HCT116 (cell line): ENCODE data around the gene PAX6. TPM values are rescaled to one million over a fixed set of nuclear protein-coding genes. Genes with fewer than 3 reads are reported as not detected.

Experiments
- ATAC-seq: fragments of 200-7000 bp; cut with Tn5 transposase; 2 replicates; pipeline ENCODE4 v1.9.1; 2020; ENCODE audit warnings: mild to moderate bottlenecking, moderate library complexity
- BruUV-seq: library from RNA; stranded (reverse); fragments of 400-500 nt; replicated peaks from 2 replicates; lab custom pipeline; 2021; lab: Mats Ljungman, UMichigan
- CTCF ChIA-PET: fragments of 300-600 bp; sonication (Branson Sonifier 250); formaldehyde crosslinking; loops from one replicate; lab custom pipeline; 2021; ENCODE audit warnings: antibody characterized with exemption; lab: Charles Lee
- POLR2A ChIA-PET: fragments of 300-600, 350-600 bp; sonication (Branson Sonifier 250); formaldehyde crosslinking; loops from one replicate; lab custom pipeline; 2021; ENCODE audit warnings: antibody characterized with exemption; lab: Charles Lee
- RAD21 ChIA-PET, 2 experiments: fragments of 300-600 bp; sonication (Branson Sonifier 250); formaldehyde crosslinking; loops; one replicate each; lab custom pipeline; 2023; ENCODE audit warnings: low total read pairs in 2 of 2; ENCODE audit not compliant: uncharacterized antibody in 2 of 2, unreplicated experiment in 2 of 2, low non-redundant PET in 1 of 2; lab: Charles Lee
- DNase-seq: peaks from one replicate; pipeline ENCODE4 v3.0.0-alpha.2; 2010; ENCODE audit warnings: low read depth, low spot score
- H2AFZ ChIP-seq: fragments of 200-600 bp; shearing (Covaris generic), sonication (generic); 2 replicates; pipeline ENCODE4 v1.6.1; 2017; ENCODE audit warnings: low read depth, mixed run types, mixed read lengths, antibody characterized with exemption, low read length; ENCODE audit not compliant: poor library complexity, severe bottlenecking
- H3K27ac ChIP-seq: 2 replicates; pipeline ENCODE4 v1.5.1; 2012; ENCODE audit warnings: low read depth, low read length
- H3K27me3 ChIP-seq: fragments of 200-600 bp; sonication (generic); 2 replicates; pipeline ENCODE4 v1.6.1; 2016; ENCODE audit warnings: mixed run types, low read length, mixed read lengths; ENCODE audit not compliant: insufficient read depth
- H3K36me3 ChIP-seq, 2 experiments: fragments of 200-500 bp in 1 of 2; fragments of 200-600 bp in 1 of 2; sonication (Bioruptor generic) in 1 of 2; sonication (generic) in 1 of 2; 2 replicates each; pipeline versions ENCODE4 v1.5.1 to v1.6.1; 2014 to 2016; ENCODE audit warnings: low read length in 2 of 2, inconsistent platforms in 1 of 2, mixed read lengths in 1 of 2, mixed run types in 1 of 2; ENCODE audit not compliant: insufficient read depth in 2 of 2, control insufficient read depth in 1 of 2
- H3K4me1 ChIP-seq, 2 experiments: fragments of 200-600 bp in 1 of 2; sonication (generic) in 1 of 2; 2 replicates each; pipeline versions ENCODE4 v1.5.1 to v1.6.1; 2012 to 2017; ENCODE audit warnings: low read length in 2 of 2, inconsistent platforms in 1 of 2, mild to moderate bottlenecking in 1 of 2, mixed read lengths in 1 of 2, mixed run types in 1 of 2, moderate library complexity in 1 of 2; ENCODE audit not compliant: insufficient read depth in 2 of 2, control insufficient read depth in 1 of 2
- H3K4me2 ChIP-seq: fragments of 200-600 bp; sonication (generic); 2 replicates; pipeline ENCODE4 v1.6.1; 2017; ENCODE audit warnings: mixed run types, low read length, mixed read lengths
- H3K4me3 ChIP-seq, 2 experiments: fragments of 200-600 bp in 1 of 2; sonication (generic) in 1 of 2; replicated peaks in 1 of 2; 2 replicates each; pipeline ENCODE4 v1.5.1; 2011 to 2016; ENCODE audit warnings: low read length in 2 of 2, control low read depth in 1 of 2, low read depth in 1 of 2, mild to moderate bottlenecking in 1 of 2, mixed read lengths in 1 of 2, mixed run types in 1 of 2
- H3K79me2 ChIP-seq: fragments of 200-600 bp; sonication (generic); 2 replicates; pipeline ENCODE4 v1.6.1; 2017; ENCODE audit warnings: mild to moderate bottlenecking, mixed run types, low read length, moderate library complexity, mixed read lengths; ENCODE audit not compliant: insufficient read depth
- H3K9ac ChIP-seq: fragments of 200-600 bp; sonication (generic); 2 replicates; pipeline ENCODE4 v1.6.1; 2016; ENCODE audit warnings: low read length, mixed read lengths
- H3K9me2 ChIP-seq: fragments of 200-600 bp; sonication (generic), shearing (Covaris generic); 2 replicates; pipeline ENCODE4 v1.6.1; 2017; ENCODE audit warnings: mixed run types, mild to moderate bottlenecking, moderate library complexity; ENCODE audit not compliant: insufficient read depth
- H3K9me3 ChIP-seq, 2 experiments: fragments of 200-500 bp in 1 of 2; fragments of 200-600 bp in 1 of 2; sonication (Bioruptor generic) in 1 of 2; sonication (generic) in 1 of 2; 2 replicates each; pipeline ENCODE4 v1.6.1; 2014 to 2017; ENCODE audit warnings: low read length in 2 of 2, mixed read lengths in 2 of 2, inconsistent platforms in 1 of 2, low read depth in 1 of 2, mild to moderate bottlenecking in 1 of 2, mixed run types in 1 of 2, moderate library complexity in 1 of 2; ENCODE audit not compliant: control insufficient read depth in 1 of 2, insufficient read depth in 1 of 2
- H4K20me1 ChIP-seq: fragments of 200-600 bp; sonication (generic), shearing (Covaris generic); 2 replicates; pipeline ENCODE4 v1.6.1; 2017; ENCODE audit warnings: mixed run types, mild to moderate bottlenecking, moderate library complexity; ENCODE audit not compliant: insufficient read depth
- CBX3 ChIP-seq: IDR thresholded peaks from 2 replicates; pipeline ENCODE4 v1.6.1; 2012; ENCODE audit warnings: low read depth
- EGR1 ChIP-seq: IDR thresholded peaks from 2 replicates; pipeline ENCODE4 v1.6.1; 2012; ENCODE audit warnings: low read depth
- ELF1 ChIP-seq: IDR thresholded peaks from 2 replicates; pipeline ENCODE4 v1.6.1; 2012; ENCODE audit warnings: low read depth, borderline replicate concordance
- EZH2 ChIP-seq: fragments of 200-600 bp; sonication (generic); IDR thresholded peaks from 2 replicates; pipeline ENCODE4 v1.6.1; 2017; ENCODE audit warnings: antibody characterized with exemption, mixed run types
- JUND ChIP-seq: IDR thresholded peaks from 2 replicates; pipeline ENCODE4 v1.6.1; 2012
- POLR2A ChIP-seq: IDR thresholded peaks from 2 replicates; pipeline ENCODE4 v1.7.0; 2011; ENCODE audit warnings: borderline replicate concordance; ENCODE audit not compliant: insufficient read depth, insufficient read length; ENCODE audit errors: extremely low read depth
- POLR2AphosphoS5 ChIP-seq: IDR thresholded peaks from 2 replicates; pipeline ENCODE4 v1.6.1; 2011; ENCODE audit warnings: mild to moderate bottlenecking, low read depth, low read length, moderate library complexity
- RAD21 ChIP-seq: IDR thresholded peaks from 2 replicates; pipeline ENCODE4 v1.6.1; 2012; ENCODE audit warnings: low read depth, mild to moderate bottlenecking
- SIN3A ChIP-seq: IDR thresholded peaks from 2 replicates; pipeline ENCODE4 v1.6.1; 2012; ENCODE audit warnings: low read depth
- SP1 ChIP-seq: IDR thresholded peaks from 2 replicates; pipeline ENCODE4 v1.6.1; 2012; ENCODE audit warnings: low read depth
- SRF ChIP-seq: IDR thresholded peaks from 2 replicates; pipeline ENCODE4 v1.6.1; 2012; ENCODE audit warnings: low read depth
- TCF7L2 ChIP-seq: IDR thresholded peaks from 2 replicates; pipeline ENCODE4 v1.7.0; 2011; ENCODE audit warnings: borderline replicate concordance, inconsistent platforms; ENCODE audit not compliant: insufficient read depth, insufficient read length; ENCODE audit errors: extremely low read depth
- YY1 ChIP-seq: IDR thresholded peaks from 2 replicates; pipeline ENCODE4 v1.6.1; 2011; ENCODE audit warnings: low read length, low read depth, moderate library complexity, mild to moderate bottlenecking; ENCODE audit not compliant: insufficient replicate concordance; ENCODE audit errors: extremely low read depth
- ZNF274 ChIP-seq: fragments of 200-500 bp; sonication (Bioruptor generic); IDR thresholded peaks from 2 replicates; pipeline ENCODE4 v1.6.1; 2014; ENCODE audit warnings: mild to moderate bottlenecking, low read depth, low read length, inconsistent platforms
- intact Hi-C: fragments of 100-400 bp; cut with micrococcal nuclease; formaldehyde crosslinking; loops from 2 replicates; pipeline ENCODE4 v1.10.0; 2022
- total RNA-seq: library from RNA; stranded (reverse); gene quantifications from one replicate; pipeline ENCODE4 v1.2.1, GENCODE V29; 2021; ENCODE audit not compliant: unreplicated experiment
- TF ChIP-seq, protein P1 (sequence below), 3 experiments: fragments of 200-600 bp in 1 of 3; sonication (generic) in 1 of 3; IDR thresholded peaks in 2 of 3; conservative IDR thresholded peaks in 1 of 3; 2 replicates each; pipeline ENCODE4 v1.5.1; 2012 to 2017; ENCODE audit warnings: low read depth in 2 of 3, low read length in 2 of 3, antibody characterized with exemption in 1 of 3, borderline replicate concordance in 1 of 3, control low read depth in 1 of 3, mild to moderate bottlenecking in 1 of 3, mixed read lengths in 1 of 3, mixed run types in 1 of 3, moderate library complexity in 1 of 3; ENCODE audit not compliant: insufficient read depth in 1 of 3
- TF ChIP-seq, protein P2 (sequence below): IDR thresholded peaks from 2 replicates; pipeline ENCODE4 v1.6.1; 2012; ENCODE audit warnings: low read depth

The PAX6 gene
- total RNA-seq, 1 experiment from 2014 or later, result 5.3 TPM

DNA sequence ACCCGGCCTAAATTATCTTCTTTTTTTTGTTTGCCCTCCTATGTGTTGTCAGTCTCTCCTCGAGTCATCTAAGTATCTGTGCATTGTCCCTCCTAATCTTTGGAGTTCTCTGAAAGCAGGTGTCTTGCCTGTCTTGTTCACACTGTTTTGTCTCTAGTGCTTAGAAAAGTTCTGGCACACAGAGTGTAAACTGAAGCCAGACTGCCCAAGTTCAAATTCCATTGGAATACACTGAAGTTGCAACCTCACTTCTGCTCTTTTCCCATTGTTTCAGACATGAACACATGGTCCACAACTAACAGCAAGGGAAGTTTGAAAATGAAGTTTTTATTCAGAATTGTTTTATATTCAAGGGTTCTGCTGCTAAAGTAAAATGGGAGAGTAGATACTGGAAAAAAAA, 38.7 kb downstream of the PAX6 start:
- Histone ChIP-seq H2AFZ (no peak overlapping the region), H3K4me1 (no peaks in the 10 kb centered on the region), H3K4me2 (no peak overlapping the region), H3K9ac (no peak overlapping the region), H3K4me3 (no peak overlapping the region), H3K79me2 (no peaks in the 10 kb centered on the region), H3K36me3 (no peaks in the 10 kb centered on the region), H3K9me2 (no peaks in the 10 kb centered on the region), H4K20me1 (no peaks in the 10 kb centered on the region), H3K27ac (no peak overlapping the region), H3K9me3 (no peaks in the 10 kb centered on the region), H3K27me3 (no peaks in the 10 kb centered on the region)
- ATAC-seq (no peak), DNase-seq (no peak)
- TF ChIP-seq ZNF274 (no peak), TCF7L2 (no peak), RAD21 (no peak), POLR2A (no peak), ELF1 (no peak), SIN3A (no peak), JUND (no peak), YY1 (no peak), EGR1 (no peak), EZH2 (no peak), SP1 (no peak), SRF (no peak), POLR2AphosphoS5 (no peak), CBX3 (no peak)
- TF ChIP-seq, protein P1, sequence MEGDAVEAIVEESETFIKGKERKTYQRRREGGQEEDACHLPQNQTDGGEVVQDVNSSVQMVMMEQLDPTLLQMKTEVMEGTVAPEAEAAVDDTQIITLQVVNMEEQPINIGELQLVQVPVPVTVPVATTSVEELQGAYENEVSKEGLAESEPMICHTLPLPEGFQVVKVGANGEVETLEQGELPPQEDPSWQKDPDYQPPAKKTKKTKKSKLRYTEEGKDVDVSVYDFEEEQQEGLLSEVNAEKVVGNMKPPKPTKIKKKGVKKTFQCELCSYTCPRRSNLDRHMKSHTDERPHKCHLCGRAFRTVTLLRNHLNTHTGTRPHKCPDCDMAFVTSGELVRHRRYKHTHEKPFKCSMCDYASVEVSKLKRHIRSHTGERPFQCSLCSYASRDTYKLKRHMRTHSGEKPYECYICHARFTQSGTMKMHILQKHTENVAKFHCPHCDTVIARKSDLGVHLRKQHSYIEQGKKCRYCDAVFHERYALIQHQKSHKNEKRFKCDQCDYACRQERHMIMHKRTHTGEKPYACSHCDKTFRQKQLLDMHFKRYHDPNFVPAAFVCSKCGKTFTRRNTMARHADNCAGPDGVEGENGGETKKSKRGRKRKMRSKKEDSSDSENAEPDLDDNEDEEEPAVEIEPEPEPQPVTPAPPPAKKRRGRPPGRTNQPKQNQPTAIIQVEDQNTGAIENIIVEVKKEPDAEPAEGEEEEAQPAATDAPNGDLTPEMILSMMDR (IDR thresholded peaks at IDR 0.05 in 2 of 3, conservative IDR thresholded peaks at IDR 0.05 in 1 of 3; ENCODE audit: borderline replicate concordance in 1 of 3, insufficient read depth in 1 of 3, low read depth in 2 of 3, low read length in 2 of 3), result no peak
- TF ChIP-seq, protein P2, sequence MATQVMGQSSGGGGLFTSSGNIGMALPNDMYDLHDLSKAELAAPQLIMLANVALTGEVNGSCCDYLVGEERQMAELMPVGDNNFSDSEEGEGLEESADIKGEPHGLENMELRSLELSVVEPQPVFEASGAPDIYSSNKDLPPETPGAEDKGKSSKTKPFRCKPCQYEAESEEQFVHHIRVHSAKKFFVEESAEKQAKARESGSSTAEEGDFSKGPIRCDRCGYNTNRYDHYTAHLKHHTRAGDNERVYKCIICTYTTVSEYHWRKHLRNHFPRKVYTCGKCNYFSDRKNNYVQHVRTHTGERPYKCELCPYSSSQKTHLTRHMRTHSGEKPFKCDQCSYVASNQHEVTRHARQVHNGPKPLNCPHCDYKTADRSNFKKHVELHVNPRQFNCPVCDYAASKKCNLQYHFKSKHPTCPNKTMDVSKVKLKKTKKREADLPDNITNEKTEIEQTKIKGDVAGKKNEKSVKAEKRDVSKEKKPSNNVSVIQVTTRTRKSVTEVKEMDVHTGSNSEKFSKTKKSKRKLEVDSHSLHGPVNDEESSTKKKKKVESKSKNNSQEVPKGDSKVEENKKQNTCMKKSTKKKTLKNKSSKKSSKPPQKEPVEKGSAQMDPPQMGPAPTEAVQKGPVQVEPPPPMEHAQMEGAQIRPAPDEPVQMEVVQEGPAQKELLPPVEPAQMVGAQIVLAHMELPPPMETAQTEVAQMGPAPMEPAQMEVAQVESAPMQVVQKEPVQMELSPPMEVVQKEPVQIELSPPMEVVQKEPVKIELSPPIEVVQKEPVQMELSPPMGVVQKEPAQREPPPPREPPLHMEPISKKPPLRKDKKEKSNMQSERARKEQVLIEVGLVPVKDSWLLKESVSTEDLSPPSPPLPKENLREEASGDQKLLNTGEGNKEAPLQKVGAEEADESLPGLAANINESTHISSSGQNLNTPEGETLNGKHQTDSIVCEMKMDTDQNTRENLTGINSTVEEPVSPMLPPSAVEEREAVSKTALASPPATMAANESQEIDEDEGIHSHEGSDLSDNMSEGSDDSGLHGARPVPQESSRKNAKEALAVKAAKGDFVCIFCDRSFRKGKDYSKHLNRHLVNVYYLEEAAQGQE, result no peak
- no TSS peak for BruUV-seq
- intact Hi-C loops, result no loop called here
- ChIA-PET CTCF (no interaction called here), POLR2A (no interaction called here), RAD21 (no interaction called here)
